A549 (cell line): Measurements from ENCODE around the gene CDH18. TPM values are rescaled to one million over a fixed set of nuclear protein-coding genes. Genes with fewer than 3 reads are reported as not detected.

ENCODE experiments used
- ATAC-seq, 2 experiments: fragments of 200-7000 bp in 1 of 2; fragments of >200 bp in 1 of 2; cut with Nextera tagmentation in 1 of 2; cut with Tn5 transposase in 1 of 2; 3 replicates each; pipeline versions ENCODE4 v1.8.0 to v1.9.1; 2018 to 2020; ENCODE audit warnings: mild to moderate bottlenecking in 1 of 2, moderate library complexity in 1 of 2
- CTCF ChIA-PET: fragments of 300-600 bp; sonication (Branson Sonifier 250); formaldehyde crosslinking; extraction: SDS; loops from one replicate; lab custom pipeline; 2021; ENCODE audit warnings: antibody characterized with exemption, inconsistent platforms; lab: Yijun Ruan, JAX
- POLR2A ChIA-PET: fragments of 350-600 bp; formaldehyde crosslinking; extraction: SDS; loops from one replicate; lab custom pipeline; 2021; ENCODE audit warnings: antibody characterized with exemption, inconsistent platforms; lab: Yijun Ruan, JAX
- DNase-seq, 2 experiments: peaks; one replicate each; pipeline versions ENCODE4 v3.0.0 to v3.0.0-alpha.2; 2011 to 2016; ENCODE audit warnings: low read depth in 1 of 2, low spot score in 1 of 2
- FAIRE-seq: peaks from 2 replicates; lab custom pipeline; 2011; peaks lifted over from hg19 to GRCh38; lab: Jason Lieb, UNC
- H3K27ac ChIP-seq, 2 experiments: fragments of >200 bp; sonication (Bioruptor Twin); formaldehyde crosslinking; 3 replicates each; pipeline ENCODE4 v1.5.1; 2016 to 2017
- H3K4me1 ChIP-seq: fragments of >200 bp; sonication (Bioruptor Twin); formaldehyde crosslinking; 3 replicates; pipeline ENCODE4 v1.6.1; 2016
- H3K4me2 ChIP-seq: fragments of >200 bp; sonication (Bioruptor Twin); formaldehyde crosslinking; 3 replicates; pipeline ENCODE4 v1.6.1; 2016
- H3K4me3 ChIP-seq: fragments of >200 bp; sonication (Bioruptor Twin); formaldehyde crosslinking; 3 replicates; pipeline ENCODE4 v1.5.1; 2016
- H3K9me3 ChIP-seq: fragments of >200 bp; sonication (Bioruptor Twin); formaldehyde crosslinking; 3 replicates; pipeline ENCODE4 v1.6.1; 2016
- CHD4 ChIP-seq: fragments of 200-600 bp; sonication (generic); IDR thresholded peaks from 2 replicates; pipeline ENCODE4 v1.6.1; 2016; ENCODE audit warnings: antibody characterized with exemption, mild to moderate bottlenecking, borderline replicate concordance
- EHF ChIP-seq: fragments of 250-450 bp; sonication (Bioruptor Pico); IDR thresholded peaks from 2 replicates; pipeline ENCODE4 v1.5.0; 2020; ENCODE audit warnings: mild to moderate bottlenecking
- EHMT2 ChIP-seq: fragments of 200-600 bp; sonication (generic); IDR thresholded peaks from 2 replicates; pipeline ENCODE4 v1.6.1; 2016; ENCODE audit warnings: antibody characterized with exemption, low read depth, mild to moderate bottlenecking, moderate library complexity
- FOSL2 ChIP-seq, 2 experiments: fragments of 450-650 bp in 1 of 2; fragments of >200 bp in 1 of 2; sonication (Bioruptor Twin) in 1 of 2; formaldehyde crosslinking; IDR thresholded peaks; 2 replicates each; pipeline versions ENCODE4 v1.5.0 to v1.6.1; 2016 to 2020; ENCODE audit warnings: mild to moderate bottlenecking in 1 of 2, moderate library complexity in 1 of 2
- HDAC2 ChIP-seq: fragments of 200-600 bp; sonication (generic); IDR thresholded peaks from 2 replicates; pipeline ENCODE4 v1.6.1; 2016
- HOXA7 ChIP-seq: fragments of 250-450 bp; sonication (Bioruptor Pico); IDR thresholded peaks from 2 replicates; pipeline ENCODE4 v1.5.0; 2020; ENCODE audit warnings: mild to moderate bottlenecking, moderate library complexity
- KDM1A ChIP-seq: fragments of 200-600 bp; sonication (generic); IDR thresholded peaks from 2 replicates; pipeline ENCODE4 v1.6.1; 2016; ENCODE audit warnings: low read depth, mild to moderate bottlenecking
- MAFK ChIP-seq: fragments of 450-650 bp; IDR thresholded peaks from 2 replicates; pipeline ENCODE4 v1.6.1; 2014; ENCODE audit not compliant: partially characterized antibody
- MAZ ChIP-seq: fragments of 150-350 bp; IDR thresholded peaks from 2 replicates; pipeline ENCODE4 v1.6.1; 2014; ENCODE audit warnings: antibody characterized with exemption, low read depth, low read length, borderline replicate concordance
- NFE2L2 ChIP-seq: fragments of 150-350 bp; conservative IDR thresholded peaks from 2 replicates; pipeline ENCODE4 v1.6.1; 2014; ENCODE audit warnings: low read length
- NR3C1 ChIP-seq: fragments of >200 bp; sonication (Bioruptor Twin); formaldehyde crosslinking; IDR thresholded peaks from 3 replicates; pipeline ENCODE4 v1.6.1; 2017
- POLR2A ChIP-seq: IDR thresholded peaks from 2 replicates; pipeline ENCODE4 v1.6.1; 2012; ENCODE audit warnings: mild to moderate bottlenecking, low read length
- POLR2AphosphoS2 ChIP-seq: conservative IDR thresholded peaks from 2 replicates; pipeline ENCODE4 v1.6.1; 2012; ENCODE audit warnings: low read length, improper control_type of control experiment, inconsistent platforms
- RNF2 ChIP-seq: fragments of 200-600 bp; sonication (generic); IDR thresholded peaks from 2 replicates; pipeline ENCODE4 v1.6.1; 2016; ENCODE audit warnings: low read depth, mild to moderate bottlenecking, antibody characterized with exemption, moderate library complexity, borderline replicate concordance
- SMC3 ChIP-seq: fragments of >200 bp; sonication (Bioruptor Twin); formaldehyde crosslinking; IDR thresholded peaks from 3 replicates; pipeline ENCODE4 v1.6.1; 2018; ENCODE audit warnings: inconsistent platforms
- TFCP2L1 ChIP-seq: fragments of 250-450 bp; sonication (Bioruptor Pico); IDR thresholded peaks from 2 replicates; pipeline ENCODE4 v1.5.0; 2021; ENCODE audit warnings: mild to moderate bottlenecking
- ZFP36 ChIP-seq: fragments of 450-650 bp; IDR thresholded peaks from 2 replicates; pipeline ENCODE4 v1.6.1; 2014; ENCODE audit warnings: borderline replicate concordance; ENCODE audit not compliant: partially characterized antibody
- WGBS: methylation state at CpG from one replicate; pipeline ENCODE4 v1.1.6; 2017; ENCODE audit errors: missing lambda C conversion rate; 5-methylcytosine and 5-hydroxymethylcytosine counted together
- polyA plus RNA-seq, 4 experiments: library from polyadenylated mRNA; depleted of rRNA in 3 of 4; stranded (reverse); fragments of >200 nt; fragmentation: RNase III in 1 of 4; extraction: RNeasy Plus Mini Kit Qiagen cat#74134 plus additional on column Dnase treatment in 1 of 4; gene quantifications; 2 replicates in 3 of 4; 3 replicates in 1 of 4; pipeline ENCODE4 v1.2.3, GENCODE V29; 2011 to 2017
- TF ChIP-seq, protein P1 (sequence below): fragments of >200 bp; sonication (Bioruptor Twin); formaldehyde crosslinking; IDR thresholded peaks from 3 replicates; pipeline ENCODE4 v1.6.1; 2016
- TF ChIP-seq, protein P2 (sequence below): fragments of 250-450 bp; sonication (Bioruptor Pico); IDR thresholded peaks from 2 replicates; pipeline ENCODE4 v1.5.0; 2020; ENCODE audit warnings: low read depth, mild to moderate bottlenecking, moderate library complexity
- TF ChIP-seq, protein P3 (sequence below): IDR thresholded peaks from 2 replicates; pipeline ENCODE4 v1.6.1; 2012
- TF ChIP-seq, protein P4 (sequence below): fragments of 450-650 bp; IDR thresholded peaks from 2 replicates; pipeline ENCODE4 v1.6.1; 2014; ENCODE audit warnings: antibody characterized with exemption
- TF ChIP-seq, protein P5 (sequence below): fragments of >200 bp; sonication (Bioruptor Twin); formaldehyde crosslinking; IDR thresholded peaks from 3 replicates; pipeline ENCODE4 v1.5.1; 2016
- TF ChIP-seq, protein P6 (sequence below): IDR thresholded peaks from 2 replicates; pipeline ENCODE4 v1.6.1; 2012
- TF ChIP-seq, protein P7 (sequence below): fragments of 200-600 bp; sonication (generic); IDR thresholded peaks from 2 replicates; pipeline ENCODE4 v1.6.1; 2016; ENCODE audit warnings: antibody characterized with exemption, mild to moderate bottlenecking, moderate library complexity

Gene CDH18
- polyA plus RNA-seq, 2 of the 4 experiments (the other 2 are of a cell fraction): not detected

DNA sequence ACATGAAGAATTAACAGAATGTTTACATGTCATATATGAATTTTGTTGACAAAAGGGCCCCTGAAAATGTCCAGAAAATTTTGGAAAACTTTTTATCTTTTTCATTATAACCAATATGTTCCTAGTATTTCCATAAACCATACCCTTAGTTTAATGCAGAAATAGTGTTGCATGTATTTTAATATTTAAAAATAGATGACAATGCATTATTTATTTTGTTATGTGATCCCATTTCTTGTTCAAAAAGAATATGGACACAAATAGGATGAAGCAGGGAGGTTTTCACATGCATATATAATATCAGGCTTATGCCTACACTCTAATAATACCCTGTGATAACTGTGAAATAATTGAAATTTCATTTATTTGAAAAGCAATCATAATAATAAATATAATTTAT lies 500.5 kb downstream of the CDH18 start:
- Histone ChIP-seq H3K4me3 (no peak overlapping the region), H3K9me3 (no peaks in the 10 kb centered on the region; the same call in 2 of the 3 replicates), H3K27ac (no peak overlapping the region), H3K4me1 (no peaks in the 10 kb centered on the region), H3K4me2 (no peak overlapping the region)
- ATAC-seq (no peak), DNase-seq (no peak), FAIRE-seq (no peak)
- TF ChIP-seq MAFK (peak; percentile 43), MAZ (no peak)
- TF ChIP-seq, protein P1, sequence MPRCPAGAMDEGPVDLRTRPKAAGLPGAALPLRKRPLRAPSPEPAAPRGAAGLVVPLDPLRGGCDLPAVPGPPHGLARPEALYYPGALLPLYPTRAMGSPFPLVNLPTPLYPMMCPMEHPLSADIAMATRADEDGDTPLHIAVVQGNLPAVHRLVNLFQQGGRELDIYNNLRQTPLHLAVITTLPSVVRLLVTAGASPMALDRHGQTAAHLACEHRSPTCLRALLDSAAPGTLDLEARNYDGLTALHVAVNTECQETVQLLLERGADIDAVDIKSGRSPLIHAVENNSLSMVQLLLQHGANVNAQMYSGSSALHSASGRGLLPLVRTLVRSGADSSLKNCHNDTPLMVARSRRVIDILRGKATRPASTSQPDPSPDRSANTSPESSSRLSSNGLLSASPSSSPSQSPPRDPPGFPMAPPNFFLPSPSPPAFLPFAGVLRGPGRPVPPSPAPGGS: no peak
- TF ChIP-seq, protein P2, sequence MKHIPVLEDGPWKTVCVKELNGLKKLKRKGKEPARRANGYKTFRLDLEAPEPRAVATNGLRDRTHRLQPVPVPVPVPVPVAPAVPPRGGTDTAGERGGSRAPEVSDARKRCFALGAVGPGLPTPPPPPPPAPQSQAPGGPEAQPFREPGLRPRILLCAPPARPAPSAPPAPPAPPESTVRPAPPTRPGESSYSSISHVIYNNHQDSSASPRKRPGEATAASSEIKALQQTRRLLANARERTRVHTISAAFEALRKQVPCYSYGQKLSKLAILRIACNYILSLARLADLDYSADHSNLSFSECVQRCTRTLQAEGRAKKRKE: no peak
- TF ChIP-seq, protein P3, sequence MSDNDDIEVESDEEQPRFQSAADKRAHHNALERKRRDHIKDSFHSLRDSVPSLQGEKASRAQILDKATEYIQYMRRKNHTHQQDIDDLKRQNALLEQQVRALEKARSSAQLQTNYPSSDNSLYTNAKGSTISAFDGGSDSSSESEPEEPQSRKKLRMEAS: no peak
- ChIA-PET CTCF (no interaction called here), POLR2A (no interaction called here)

DNA sequence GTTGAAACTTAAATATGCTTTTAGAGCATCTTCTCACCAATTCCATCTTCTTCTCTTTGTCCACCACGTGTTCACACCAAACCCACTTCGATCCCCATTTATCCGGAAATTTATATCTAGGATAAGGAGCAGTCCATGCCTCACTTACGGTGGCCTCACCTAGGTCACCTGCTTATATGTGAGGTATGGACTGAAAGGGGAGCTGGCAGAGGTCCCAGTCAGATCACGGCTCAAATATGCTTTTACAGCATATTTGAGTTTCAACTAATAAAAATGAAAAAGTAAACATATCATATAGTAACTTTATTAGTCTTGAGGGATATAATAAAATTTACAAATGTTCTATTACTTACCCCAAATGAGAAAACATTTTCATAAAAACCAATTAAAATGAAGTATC lies 508.4 kb downstream of the CDH18 start:
- Histone ChIP-seq H3K4me3 (no peak overlapping the region), H3K27ac (no peak overlapping the region), H3K4me1 (no peaks in the 10 kb centered on the region)
- CTCF ChIA-PET: no interaction called here
- no peak for TF ChIP-seq KDM1A
- TF ChIP-seq, protein P4, sequence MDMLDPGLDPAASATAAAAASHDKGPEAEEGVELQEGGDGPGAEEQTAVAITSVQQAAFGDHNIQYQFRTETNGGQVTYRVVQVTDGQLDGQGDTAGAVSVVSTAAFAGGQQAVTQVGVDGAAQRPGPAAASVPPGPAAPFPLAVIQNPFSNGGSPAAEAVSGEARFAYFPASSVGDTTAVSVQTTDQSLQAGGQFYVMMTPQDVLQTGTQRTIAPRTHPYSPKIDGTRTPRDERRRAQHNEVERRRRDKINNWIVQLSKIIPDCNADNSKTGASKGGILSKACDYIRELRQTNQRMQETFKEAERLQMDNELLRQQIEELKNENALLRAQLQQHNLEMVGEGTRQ: no peak
- TF ChIP-seq, protein P5, sequence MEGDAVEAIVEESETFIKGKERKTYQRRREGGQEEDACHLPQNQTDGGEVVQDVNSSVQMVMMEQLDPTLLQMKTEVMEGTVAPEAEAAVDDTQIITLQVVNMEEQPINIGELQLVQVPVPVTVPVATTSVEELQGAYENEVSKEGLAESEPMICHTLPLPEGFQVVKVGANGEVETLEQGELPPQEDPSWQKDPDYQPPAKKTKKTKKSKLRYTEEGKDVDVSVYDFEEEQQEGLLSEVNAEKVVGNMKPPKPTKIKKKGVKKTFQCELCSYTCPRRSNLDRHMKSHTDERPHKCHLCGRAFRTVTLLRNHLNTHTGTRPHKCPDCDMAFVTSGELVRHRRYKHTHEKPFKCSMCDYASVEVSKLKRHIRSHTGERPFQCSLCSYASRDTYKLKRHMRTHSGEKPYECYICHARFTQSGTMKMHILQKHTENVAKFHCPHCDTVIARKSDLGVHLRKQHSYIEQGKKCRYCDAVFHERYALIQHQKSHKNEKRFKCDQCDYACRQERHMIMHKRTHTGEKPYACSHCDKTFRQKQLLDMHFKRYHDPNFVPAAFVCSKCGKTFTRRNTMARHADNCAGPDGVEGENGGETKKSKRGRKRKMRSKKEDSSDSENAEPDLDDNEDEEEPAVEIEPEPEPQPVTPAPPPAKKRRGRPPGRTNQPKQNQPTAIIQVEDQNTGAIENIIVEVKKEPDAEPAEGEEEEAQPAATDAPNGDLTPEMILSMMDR: no peak
- TF ChIP-seq EHF (CRISPR knock-in tag): no peak
- no peak for TF ChIP-seq FOSL2 (IDR thresholded peaks at IDR 0.05)
- no peak for TF ChIP-seq FOSL2 (CRISPR knock-in tag; IDR thresholded peaks at IDR 0.05)
- peak; percentile 6 for TF ChIP-seq MAFK
- TF ChIP-seq EHMT2: no peak
- no peak for TF ChIP-seq TFCP2L1 (CRISPR knock-in tag)
- TF ChIP-seq, all 56 proteins: peak for 1
- Histone ChIP-seq H3K4me2 (no peak overlapping the region), H3K9me3 (no peaks in the 10 kb centered on the region; the same call in 2 of the 3 replicates)
- no peak for ATAC-seq
- DNase-seq: no peak
- FAIRE-seq: no peak
- POLR2A ChIA-PET: no interaction called here
- 37% methylated on average over 5 of the region's 5 CpGs for WGBS

DNA sequence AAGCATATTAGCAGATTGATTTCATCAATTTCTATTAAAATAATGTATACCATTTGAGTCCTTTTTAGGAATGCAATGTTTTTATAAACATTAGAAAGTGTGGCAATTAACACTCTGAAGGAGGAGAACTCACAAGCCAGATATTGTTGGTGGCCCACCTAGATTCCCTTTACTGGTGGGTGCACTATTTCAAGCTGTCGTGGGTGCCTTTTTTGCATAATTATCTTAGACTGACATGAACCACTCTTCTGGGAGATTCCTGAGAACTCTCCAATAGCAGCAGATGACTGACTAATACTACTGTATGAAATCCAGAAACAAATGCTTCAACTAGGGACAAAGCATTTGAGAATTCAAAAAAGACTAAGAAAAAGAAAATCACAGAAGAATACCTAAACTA lies 526.0 kb downstream of the CDH18 start:
- ATAC-seq: no peak
- FAIRE-seq: no peak
- ChIA-PET POLR2A (no interaction called here), CTCF (no interaction called here)
- Histone ChIP-seq H3K4me3 (no peak overlapping the region), H3K9me3 (no peaks in the 10 kb centered on the region), H3K4me1 (no peaks in the 10 kb centered on the region), H3K4me2 (no peak overlapping the region), H3K27ac (no peak overlapping the region)
- no peak for DNase-seq
- WGBS: 19% methylated on average over 1 of the region's 1 CpG
- TF ChIP-seq NR3C1 (no peak), HDAC2 (no peak), NFE2L2 (no peak), POLR2A (no peak), ZFP36 (no peak), CHD4 (no peak), RNF2 (no peak), HOXA7 (CRISPR knock-in tag) (no peak), KDM1A (no peak), SMC3 (no peak), POLR2AphosphoS2 (no peak)
- TF ChIP-seq, protein P6, sequence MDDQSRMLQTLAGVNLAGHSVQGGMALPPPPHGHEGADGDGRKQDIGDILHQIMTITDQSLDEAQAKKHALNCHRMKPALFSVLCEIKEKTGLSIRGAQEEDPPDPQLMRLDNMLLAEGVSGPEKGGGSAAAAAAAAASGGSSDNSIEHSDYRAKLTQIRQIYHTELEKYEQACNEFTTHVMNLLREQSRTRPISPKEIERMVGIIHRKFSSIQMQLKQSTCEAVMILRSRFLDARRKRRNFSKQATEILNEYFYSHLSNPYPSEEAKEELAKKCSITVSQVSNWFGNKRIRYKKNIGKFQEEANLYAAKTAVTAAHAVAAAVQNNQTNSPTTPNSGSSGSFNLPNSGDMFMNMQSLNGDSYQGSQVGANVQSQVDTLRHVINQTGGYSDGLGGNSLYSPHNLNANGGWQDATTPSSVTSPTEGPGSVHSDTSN: no peak
- TF ChIP-seq, protein P3: no peak
- TF ChIP-seq, protein P7, sequence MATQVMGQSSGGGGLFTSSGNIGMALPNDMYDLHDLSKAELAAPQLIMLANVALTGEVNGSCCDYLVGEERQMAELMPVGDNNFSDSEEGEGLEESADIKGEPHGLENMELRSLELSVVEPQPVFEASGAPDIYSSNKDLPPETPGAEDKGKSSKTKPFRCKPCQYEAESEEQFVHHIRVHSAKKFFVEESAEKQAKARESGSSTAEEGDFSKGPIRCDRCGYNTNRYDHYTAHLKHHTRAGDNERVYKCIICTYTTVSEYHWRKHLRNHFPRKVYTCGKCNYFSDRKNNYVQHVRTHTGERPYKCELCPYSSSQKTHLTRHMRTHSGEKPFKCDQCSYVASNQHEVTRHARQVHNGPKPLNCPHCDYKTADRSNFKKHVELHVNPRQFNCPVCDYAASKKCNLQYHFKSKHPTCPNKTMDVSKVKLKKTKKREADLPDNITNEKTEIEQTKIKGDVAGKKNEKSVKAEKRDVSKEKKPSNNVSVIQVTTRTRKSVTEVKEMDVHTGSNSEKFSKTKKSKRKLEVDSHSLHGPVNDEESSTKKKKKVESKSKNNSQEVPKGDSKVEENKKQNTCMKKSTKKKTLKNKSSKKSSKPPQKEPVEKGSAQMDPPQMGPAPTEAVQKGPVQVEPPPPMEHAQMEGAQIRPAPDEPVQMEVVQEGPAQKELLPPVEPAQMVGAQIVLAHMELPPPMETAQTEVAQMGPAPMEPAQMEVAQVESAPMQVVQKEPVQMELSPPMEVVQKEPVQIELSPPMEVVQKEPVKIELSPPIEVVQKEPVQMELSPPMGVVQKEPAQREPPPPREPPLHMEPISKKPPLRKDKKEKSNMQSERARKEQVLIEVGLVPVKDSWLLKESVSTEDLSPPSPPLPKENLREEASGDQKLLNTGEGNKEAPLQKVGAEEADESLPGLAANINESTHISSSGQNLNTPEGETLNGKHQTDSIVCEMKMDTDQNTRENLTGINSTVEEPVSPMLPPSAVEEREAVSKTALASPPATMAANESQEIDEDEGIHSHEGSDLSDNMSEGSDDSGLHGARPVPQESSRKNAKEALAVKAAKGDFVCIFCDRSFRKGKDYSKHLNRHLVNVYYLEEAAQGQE: no peak
- TF ChIP-seq, protein P4: no peak
